ENCODE results near the gene SLC27A3. TPM values are rescaled to one million over a fixed set of nuclear protein-coding genes. Genes with fewer than 3 reads are reported as not detected.

SLC27A3 gene
- total RNA-seq, 2 donors from 2014 or later: 27.4 to 30.9 TPM

GRCh38 chr1:153733970-153734369 lies 41.2 kb upstream of the SLC27A3 start:
- TF ChIP-seq, protein P1, sequence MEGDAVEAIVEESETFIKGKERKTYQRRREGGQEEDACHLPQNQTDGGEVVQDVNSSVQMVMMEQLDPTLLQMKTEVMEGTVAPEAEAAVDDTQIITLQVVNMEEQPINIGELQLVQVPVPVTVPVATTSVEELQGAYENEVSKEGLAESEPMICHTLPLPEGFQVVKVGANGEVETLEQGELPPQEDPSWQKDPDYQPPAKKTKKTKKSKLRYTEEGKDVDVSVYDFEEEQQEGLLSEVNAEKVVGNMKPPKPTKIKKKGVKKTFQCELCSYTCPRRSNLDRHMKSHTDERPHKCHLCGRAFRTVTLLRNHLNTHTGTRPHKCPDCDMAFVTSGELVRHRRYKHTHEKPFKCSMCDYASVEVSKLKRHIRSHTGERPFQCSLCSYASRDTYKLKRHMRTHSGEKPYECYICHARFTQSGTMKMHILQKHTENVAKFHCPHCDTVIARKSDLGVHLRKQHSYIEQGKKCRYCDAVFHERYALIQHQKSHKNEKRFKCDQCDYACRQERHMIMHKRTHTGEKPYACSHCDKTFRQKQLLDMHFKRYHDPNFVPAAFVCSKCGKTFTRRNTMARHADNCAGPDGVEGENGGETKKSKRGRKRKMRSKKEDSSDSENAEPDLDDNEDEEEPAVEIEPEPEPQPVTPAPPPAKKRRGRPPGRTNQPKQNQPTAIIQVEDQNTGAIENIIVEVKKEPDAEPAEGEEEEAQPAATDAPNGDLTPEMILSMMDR (IDR thresholded peaks at IDR 0.05): no peak
- no peak for TF ChIP-seq POLR2A (IDR thresholded peaks at IDR 0.05)
- TF ChIP-seq POLR2AphosphoS5 (IDR thresholded peaks at IDR 0.05): no peak
- Histone ChIP-seq H3K27ac (no peak overlapping the region), H3K36me3 (no peaks in the 10 kb centered on the region), H3K9me3 (no peaks in the 10 kb centered on the region), H3K4me3 (no peak overlapping the region), H3K4me1 (replicated peaks) (peaks cover 6% of the 10 kb centered on the region), H3K27me3 (replicated peaks; ENCODE audit: insufficient read depth) (no peaks in the 10 kb centered on the region)
- 26% methylated on average over 1 of the region's 1 CpG for WGBS
- no peak for DNase-seq (ENCODE audit: low spot score)
- intact Hi-C loops (cut with DNase I): no loop called here

GRCh38 chr1:153734396-153735089 lies 40.7 kb upstream of the SLC27A3 start:
- Histone ChIP-seq H3K36me3 (no peaks in the 10 kb centered on the region), H3K27ac (no peak overlapping the region), H3K9me3 (no peaks in the 10 kb centered on the region), H3K27me3 (replicated peaks; ENCODE audit: insufficient read depth) (no peaks in the 10 kb centered on the region), H3K4me1 (replicated peaks) (peaks cover 5% of the 10 kb centered on the region), H3K4me3 (no peak overlapping the region)
- intact Hi-C loops (cut with DNase I): no loop called here
- 87% methylated on average over 3 of the region's 3 CpGs for WGBS
- DNase-seq (ENCODE audit: low spot score): no peak
- TF ChIP-seq, protein P1 (IDR thresholded peaks at IDR 0.05): no peak
- no peak for TF ChIP-seq POLR2AphosphoS5 (IDR thresholded peaks at IDR 0.05)
- TF ChIP-seq POLR2A (IDR thresholded peaks at IDR 0.05): no peak

GRCh38 chr1:153735090-153735420 lies 40.2 kb upstream of the SLC27A3 start:
- no peak overlapping the region for H3K27ac ChIP-seq

GRCh38 chr1:153741986-153742385 lies 33.2 kb upstream of the SLC27A3 start:
- Histone ChIP-seq H3K27me3 (replicated peaks; ENCODE audit: insufficient read depth) (no peaks in the 10 kb centered on the region), H3K36me3 (peaks cover 0 to 5% of the 10 kb centered on the region in 2 donors), H3K9me3 (no peaks in the 10 kb centered on the region), H3K27ac (no peak overlapping the region), H3K4me1 (replicated peaks) (no peaks in the 10 kb centered on the region), H3K4me3 (no peak overlapping the region)
- TF ChIP-seq POLR2AphosphoS5 (IDR thresholded peaks at IDR 0.05) (no peak), POLR2A (IDR thresholded peaks at IDR 0.05) (no peak)
- TF ChIP-seq, protein P1 (IDR thresholded peaks at IDR 0.05): no peak
- DNase-seq (ENCODE audit: low spot score): no peak
- intact Hi-C loops (cut with DNase I): loop anchor here (10.0 kb wide), 1 partner anchor 227 kb away; no protein-coding TSS in a partner anchor
- 12% methylated on average over 2 of the region's 2 CpGs for WGBS

More at GRCh38 chr1:153735090-153735420, 40.2 kb upstream of the SLC27A3 start:
- peaks cover 3% of the 10 kb centered on the region for H3K4me1 ChIP-seq (replicated peaks)
- WGBS: 94% methylated on average over 3 of the region's 3 CpGs
- DNase-seq (ENCODE audit: low spot score): no peak
- H3K4me3 ChIP-seq: no peak overlapping the region
- TF ChIP-seq, protein P1 (IDR thresholded peaks at IDR 0.05): no peak
- TF ChIP-seq POLR2A (IDR thresholded peaks at IDR 0.05) (no peak), POLR2AphosphoS5 (IDR thresholded peaks at IDR 0.05) (no peak)
- no peaks in the 10 kb centered on the region for H3K9me3 ChIP-seq
- intact Hi-C loops (cut with DNase I): no loop called here
- H3K27me3 ChIP-seq (replicated peaks; ENCODE audit: insufficient read depth): no peaks in the 10 kb centered on the region
- no peaks in the 10 kb centered on the region for H3K36me3 ChIP-seq
